Measurements from ENCODE around the gene SERPINB6.
A peak's percentile ranks its signal among the peaks of the same experiment; 100 is the strongest.

Gene SERPINB6

GRCh38 chr6:2900821-2901644, 70.3 kb downstream of the SERPINB6 start:
- peaks cover 28% of the 10 kb centered on the region for H3K36me3 ChIP-seq (replicated peaks; ENCODE audit: low read depth, low read length)
- TF ChIP-seq EZH2phosphoT487 (IDR thresholded peaks at IDR 0.05; ENCODE audit: low read depth): no peak
- TF ChIP-seq CTCF (IDR thresholded peaks at IDR 0.05; ENCODE audit: low read depth, low read length): no peak
- H3K27me3 ChIP-seq (ENCODE audit: low read depth, low read length): no peaks in the 10 kb centered on the region
- no peak overlapping the region for H2AFZ ChIP-seq (ENCODE audit: low read depth, low read length)
- no peak overlapping the region for H3K4me3 ChIP-seq (ENCODE audit: low read length)
- no peak overlapping the region for H3K27ac ChIP-seq (ENCODE audit: low read length)
- H3K79me2 ChIP-seq (ENCODE audit: low read length): peaks cover 21% of the 10 kb centered on the region
- no peaks in the 10 kb centered on the region for H3K9me3 ChIP-seq (ENCODE audit: insufficient read depth, low read length)
- H3K4me1 ChIP-seq (ENCODE audit: low read length): peaks cover 35% of the 10 kb centered on the region
- peak overlapping the region; percentile 9; the same call in 1 of the 2 replicates for H3K4me2 ChIP-seq (ENCODE audit: low read length)
- H3K9ac ChIP-seq (ENCODE audit: low read length): no peak overlapping the region
- peaks cover 9% of the 10 kb centered on the region; the same call in 1 of the 2 replicates for H4K20me1 ChIP-seq (ENCODE audit: insufficient read depth, low read length)

- Histone ChIP-seq H3K36me3 (replicated peaks; ENCODE audit: low read depth, low read length) (peaks cover 33% of the 10 kb centered on the region), H3K27me3 (ENCODE audit: low read depth, low read length) (no peaks in the 10 kb centered on the region), H3K79me2 (ENCODE audit: low read length) (peaks cover 21% of the 10 kb centered on the region), H3K27ac (ENCODE audit: low read length) (no peak overlapping the region), H3K4me3 (ENCODE audit: low read length) (no peak overlapping the region), H3K4me1 (ENCODE audit: low read length) (peaks cover 35% of the 10 kb centered on the region), H3K9ac (ENCODE audit: low read length) (no peak overlapping the region), H4K20me1 (ENCODE audit: insufficient read depth, low read length) (peaks cover 9% of the 10 kb centered on the region; the same call in 1 of the 2 replicates), H3K4me2 (ENCODE audit: low read length) (no peak overlapping the region), H2AFZ (ENCODE audit: low read depth, low read length) (no peak overlapping the region), H3K9me3 (ENCODE audit: insufficient read depth, low read length) (no peaks in the 10 kb centered on the region)
- TF ChIP-seq CTCF (IDR thresholded peaks at IDR 0.05; ENCODE audit: low read depth, low read length) (no peak), EZH2phosphoT487 (IDR thresholded peaks at IDR 0.05; ENCODE audit: low read depth) (no peak)
Observed at GRCh38 chr6:2900221-2900807, 71.1 kb downstream of the SERPINB6 start.

- TF ChIP-seq EZH2phosphoT487 (IDR thresholded peaks at IDR 0.05; ENCODE audit: low read depth) (no peak), CTCF (IDR thresholded peaks at IDR 0.05; ENCODE audit: low read depth, low read length) (no peak)
- no peak overlapping the region for H3K4me3 ChIP-seq (ENCODE audit: low read length)
- peaks cover 38% of the 10 kb centered on the region for H3K36me3 ChIP-seq (replicated peaks; ENCODE audit: low read depth, low read length)
- H3K27me3 ChIP-seq (ENCODE audit: low read depth, low read length): no peaks in the 10 kb centered on the region
- no peak overlapping the region for H3K27ac ChIP-seq (ENCODE audit: low read length)
- H3K79me2 ChIP-seq (ENCODE audit: low read length): peaks cover 21% of the 10 kb centered on the region
- no peaks in the 10 kb centered on the region for H3K9me3 ChIP-seq (ENCODE audit: insufficient read depth, low read length)
- H3K9ac ChIP-seq (ENCODE audit: low read length): no peak overlapping the region
- 0 out of 2 replicates have a peak overlapping the region, but pooled peaks have one; percentile 11 for H3K4me2 ChIP-seq (ENCODE audit: low read length)
- H2AFZ ChIP-seq (ENCODE audit: low read depth, low read length): no peak overlapping the region
- H4K20me1 ChIP-seq (ENCODE audit: insufficient read depth, low read length): peaks cover 9% of the 10 kb centered on the region; the same call in 1 of the 2 replicates
- H3K4me1 ChIP-seq (ENCODE audit: low read length): peaks cover 35% of the 10 kb centered on the region
Observed at GRCh38 chr6:2899596-2899995, 71.8 kb downstream of the SERPINB6 start.

All from OCI-LY3 (cell line).